H1 (cell line): ENCODE data around the gene ARHGAP6. TPM values are rescaled to one million over a fixed set of nuclear protein-coding genes. Genes with fewer than 3 reads are reported as not detected.

Experiments
- CBX8 ChIP-seq: fragments of 300-800, 300-1000 bp; sonication (generic); IDR thresholded peaks from 2 replicates; pipeline ENCODE4 v1.7.1; 2016; ENCODE audit warnings: low read depth, low read length, borderline replicate concordance
- CHD1 ChIP-seq: IDR thresholded peaks from 2 replicates; pipeline ENCODE4 v1.6.1; 2012; ENCODE audit warnings: low read depth, low read length, improper control_type of control experiment
- HDAC6 ChIP-seq: IDR thresholded peaks from one replicate; pipeline ENCODE4 v1.7.1; 2012; ENCODE audit warnings: low read depth, mild to moderate bottlenecking, inconsistent platforms, low read length, moderate library complexity
- MAFK ChIP-seq: IDR thresholded peaks from 2 replicates; pipeline ENCODE4 v1.6.1; 2012; ENCODE audit warnings: low read depth, mild to moderate bottlenecking, improper control_type of control experiment, low read length
- TBP ChIP-seq: IDR thresholded peaks from 2 replicates; pipeline ENCODE4 v1.6.1; 2011; ENCODE audit warnings: low read depth, low read length, improper control_type of control experiment
- polyA plus RNA-seq, 7 experiments: library from polyadenylated mRNA; depleted of rRNA in 3 of 7; stranded (reverse) in 5 of 7; unstranded in 2 of 7; fragments of >200 nt in 5 of 7; fragments of 200-250 nt in 2 of 7; gene quantifications; 1 replicate in 5 of 7; 2 replicates in 1 of 7; 4 replicates in 1 of 7; pipeline versions ENCODE4 v1.2.1 to v1.2.3, GENCODE V29; 2011 to 2013; ENCODE audit warnings: missing spikeins in 2 of 7, mixed read lengths in 2 of 7
- total RNA-seq: library from RNA; stranded (reverse); fragmentation: NEBNext Ultra II Directional; extraction: Animal tissue kit (Norgen Biotek cat#: 25700); gene quantifications from 2 replicates; pipeline ENCODE4 v1.2.1, GENCODE V29; 2021
- TF ChIP-seq, protein P1 (sequence below): fragments of 300-600 bp; sonication (generic); IDR thresholded peaks from 2 replicates; pipeline ENCODE4 v1.7.1; 2012; ENCODE audit warnings: low read length, moderate library complexity, mild to moderate bottlenecking, inconsistent platforms; ENCODE audit not compliant: insufficient replicate concordance

Gene ARHGAP6
- total and polyA plus RNA-seq, 2 of the 8 experiments (the other 6 are each of a cell fraction or from before 2014, with no cell fraction given) = 0.35 to 0.82 TPM

DNA sequence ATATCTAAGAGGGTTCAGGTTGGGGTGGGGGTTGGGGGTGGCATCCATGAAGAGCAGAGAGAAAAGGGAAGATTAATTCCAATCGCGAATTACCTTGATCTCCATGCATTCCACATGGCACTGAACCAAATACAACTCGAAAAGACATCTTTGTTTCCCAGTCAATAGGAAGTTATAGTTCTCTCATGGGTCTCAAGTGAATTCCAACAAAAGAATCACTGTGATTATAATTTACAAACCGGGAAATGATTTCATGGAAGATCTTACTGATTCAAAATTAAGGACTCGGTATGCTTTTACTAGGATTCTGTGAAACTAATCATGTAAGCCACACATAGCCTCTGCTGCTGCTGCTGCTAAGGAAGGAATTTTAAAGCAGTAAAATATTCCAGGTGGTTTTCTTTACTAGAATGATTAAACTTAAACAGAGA is 399.1 kb downstream of the ARHGAP6 start (continued):
- TF ChIP-seq, protein P1, sequence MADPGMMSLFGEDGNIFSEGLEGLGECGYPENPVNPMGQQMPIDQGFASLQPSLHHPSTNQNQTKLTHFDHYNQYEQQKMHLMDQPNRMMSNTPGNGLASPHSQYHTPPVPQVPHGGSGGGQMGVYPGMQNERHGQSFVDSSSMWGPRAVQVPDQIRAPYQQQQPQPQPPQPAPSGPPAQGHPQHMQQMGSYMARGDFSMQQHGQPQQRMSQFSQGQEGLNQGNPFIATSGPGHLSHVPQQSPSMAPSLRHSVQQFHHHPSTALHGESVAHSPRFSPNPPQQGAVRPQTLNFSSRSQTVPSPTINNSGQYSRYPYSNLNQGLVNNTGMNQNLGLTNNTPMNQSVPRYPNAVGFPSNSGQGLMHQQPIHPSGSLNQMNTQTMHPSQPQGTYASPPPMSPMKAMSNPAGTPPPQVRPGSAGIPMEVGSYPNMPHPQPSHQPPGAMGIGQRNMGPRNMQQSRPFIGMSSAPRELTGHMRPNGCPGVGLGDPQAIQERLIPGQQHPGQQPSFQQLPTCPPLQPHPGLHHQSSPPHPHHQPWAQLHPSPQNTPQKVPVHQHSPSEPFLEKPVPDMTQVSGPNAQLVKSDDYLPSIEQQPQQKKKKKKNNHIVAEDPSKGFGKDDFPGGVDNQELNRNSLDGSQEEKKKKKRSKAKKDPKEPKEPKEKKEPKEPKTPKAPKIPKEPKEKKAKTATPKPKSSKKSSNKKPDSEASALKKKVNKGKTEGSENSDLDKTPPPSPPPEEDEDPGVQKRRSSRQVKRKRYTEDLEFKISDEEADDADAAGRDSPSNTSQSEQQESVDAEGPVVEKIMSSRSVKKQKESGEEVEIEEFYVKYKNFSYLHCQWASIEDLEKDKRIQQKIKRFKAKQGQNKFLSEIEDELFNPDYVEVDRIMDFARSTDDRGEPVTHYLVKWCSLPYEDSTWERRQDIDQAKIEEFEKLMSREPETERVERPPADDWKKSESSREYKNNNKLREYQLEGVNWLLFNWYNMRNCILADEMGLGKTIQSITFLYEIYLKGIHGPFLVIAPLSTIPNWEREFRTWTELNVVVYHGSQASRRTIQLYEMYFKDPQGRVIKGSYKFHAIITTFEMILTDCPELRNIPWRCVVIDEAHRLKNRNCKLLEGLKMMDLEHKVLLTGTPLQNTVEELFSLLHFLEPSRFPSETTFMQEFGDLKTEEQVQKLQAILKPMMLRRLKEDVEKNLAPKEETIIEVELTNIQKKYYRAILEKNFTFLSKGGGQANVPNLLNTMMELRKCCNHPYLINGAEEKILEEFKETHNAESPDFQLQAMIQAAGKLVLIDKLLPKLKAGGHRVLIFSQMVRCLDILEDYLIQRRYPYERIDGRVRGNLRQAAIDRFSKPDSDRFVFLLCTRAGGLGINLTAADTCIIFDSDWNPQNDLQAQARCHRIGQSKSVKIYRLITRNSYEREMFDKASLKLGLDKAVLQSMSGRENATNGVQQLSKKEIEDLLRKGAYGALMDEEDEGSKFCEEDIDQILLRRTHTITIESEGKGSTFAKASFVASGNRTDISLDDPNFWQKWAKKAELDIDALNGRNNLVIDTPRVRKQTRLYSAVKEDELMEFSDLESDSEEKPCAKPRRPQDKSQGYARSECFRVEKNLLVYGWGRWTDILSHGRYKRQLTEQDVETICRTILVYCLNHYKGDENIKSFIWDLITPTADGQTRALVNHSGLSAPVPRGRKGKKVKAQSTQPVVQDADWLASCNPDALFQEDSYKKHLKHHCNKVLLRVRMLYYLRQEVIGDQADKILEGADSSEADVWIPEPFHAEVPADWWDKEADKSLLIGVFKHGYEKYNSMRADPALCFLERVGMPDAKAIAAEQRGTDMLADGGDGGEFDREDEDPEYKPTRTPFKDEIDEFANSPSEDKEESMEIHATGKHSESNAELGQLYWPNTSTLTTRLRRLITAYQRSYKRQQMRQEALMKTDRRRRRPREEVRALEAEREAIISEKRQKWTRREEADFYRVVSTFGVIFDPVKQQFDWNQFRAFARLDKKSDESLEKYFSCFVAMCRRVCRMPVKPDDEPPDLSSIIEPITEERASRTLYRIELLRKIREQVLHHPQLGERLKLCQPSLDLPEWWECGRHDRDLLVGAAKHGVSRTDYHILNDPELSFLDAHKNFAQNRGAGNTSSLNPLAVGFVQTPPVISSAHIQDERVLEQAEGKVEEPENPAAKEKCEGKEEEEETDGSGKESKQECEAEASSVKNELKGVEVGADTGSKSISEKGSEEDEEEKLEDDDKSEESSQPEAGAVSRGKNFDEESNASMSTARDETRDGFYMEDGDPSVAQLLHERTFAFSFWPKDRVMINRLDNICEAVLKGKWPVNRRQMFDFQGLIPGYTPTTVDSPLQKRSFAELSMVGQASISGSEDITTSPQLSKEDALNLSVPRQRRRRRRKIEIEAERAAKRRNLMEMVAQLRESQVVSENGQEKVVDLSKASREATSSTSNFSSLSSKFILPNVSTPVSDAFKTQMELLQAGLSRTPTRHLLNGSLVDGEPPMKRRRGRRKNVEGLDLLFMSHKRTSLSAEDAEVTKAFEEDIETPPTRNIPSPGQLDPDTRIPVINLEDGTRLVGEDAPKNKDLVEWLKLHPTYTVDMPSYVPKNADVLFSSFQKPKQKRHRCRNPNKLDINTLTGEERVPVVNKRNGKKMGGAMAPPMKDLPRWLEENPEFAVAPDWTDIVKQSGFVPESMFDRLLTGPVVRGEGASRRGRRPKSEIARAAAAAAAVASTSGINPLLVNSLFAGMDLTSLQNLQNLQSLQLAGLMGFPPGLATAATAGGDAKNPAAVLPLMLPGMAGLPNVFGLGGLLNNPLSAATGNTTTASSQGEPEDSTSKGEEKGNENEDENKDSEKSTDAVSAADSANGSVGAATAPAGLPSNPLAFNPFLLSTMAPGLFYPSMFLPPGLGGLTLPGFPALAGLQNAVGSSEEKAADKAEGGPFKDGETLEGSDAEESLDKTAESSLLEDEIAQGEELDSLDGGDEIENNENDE = no peak
- TF ChIP-seq CHD1 (no peak), HDAC6 (no peak), TBP (no peak), CBX8 (no peak), MAFK (no peak)
